Activated CD4-positive, alpha-beta T cell treated with anti-CD3 and anti-CD28 coated beads for 48 hours (primary cell): Measurements from ENCODE around the gene PRAMEF5.
"Not testable (repeated sequence)": the region's sequence is repeated elsewhere in the genome, so short reads cannot be mapped to it uniquely, and the experiment has no call there.

Source experiments
- DNase-seq: peaks from one replicate; pipeline ENCODE4 v3.0.0-alpha.2; 2020

PRAMEF5 gene

DNA sequence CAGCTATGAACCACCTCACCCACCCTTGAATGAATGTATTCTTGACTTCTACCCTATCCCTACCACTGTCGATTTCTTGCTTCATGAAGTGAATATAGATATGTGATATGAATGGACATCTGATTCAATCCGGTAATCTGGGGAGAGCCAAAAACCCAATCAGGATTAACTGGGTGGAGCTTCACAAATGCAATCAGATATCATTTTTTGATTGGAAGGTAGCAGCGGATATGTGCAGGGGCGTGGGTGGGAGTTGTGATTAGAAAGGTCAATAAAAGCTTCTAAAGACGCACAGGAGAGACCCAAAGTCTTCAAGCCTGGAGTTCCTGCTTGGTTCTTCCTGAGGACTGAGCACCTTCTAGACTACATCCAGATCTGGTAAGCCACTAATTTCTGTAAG, at the start of gene PRAMEF5:
TSS of gene PRAMEF5 (plus strand) at position 301 of the 400 bp plus-strand sequence. CDS start 5,071 bp downstream, outside the sequence.
- not testable (repeated sequence) for DNase-seq

DNA sequence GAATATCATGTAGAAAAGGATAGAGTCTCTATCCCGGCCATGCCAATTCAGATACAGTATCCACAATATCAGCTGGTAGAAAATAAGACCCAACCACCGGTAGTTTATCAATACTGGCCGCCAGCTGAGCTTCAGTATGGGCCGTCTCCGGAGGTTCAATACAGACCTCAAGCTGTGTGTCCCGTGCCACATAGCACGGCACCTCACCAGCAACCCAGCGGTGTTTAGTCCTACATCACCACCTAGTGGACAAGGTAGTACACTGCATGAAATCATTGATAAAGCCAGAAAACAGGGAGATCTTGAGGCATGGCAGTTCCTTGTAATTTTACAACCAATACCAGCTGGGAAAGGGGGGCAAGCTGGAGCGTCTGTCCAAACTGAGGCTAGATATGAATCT, 45.3 kb upstream of the PRAMEF5 start:
- DNase-seq: not testable (repeated sequence)

DNA sequence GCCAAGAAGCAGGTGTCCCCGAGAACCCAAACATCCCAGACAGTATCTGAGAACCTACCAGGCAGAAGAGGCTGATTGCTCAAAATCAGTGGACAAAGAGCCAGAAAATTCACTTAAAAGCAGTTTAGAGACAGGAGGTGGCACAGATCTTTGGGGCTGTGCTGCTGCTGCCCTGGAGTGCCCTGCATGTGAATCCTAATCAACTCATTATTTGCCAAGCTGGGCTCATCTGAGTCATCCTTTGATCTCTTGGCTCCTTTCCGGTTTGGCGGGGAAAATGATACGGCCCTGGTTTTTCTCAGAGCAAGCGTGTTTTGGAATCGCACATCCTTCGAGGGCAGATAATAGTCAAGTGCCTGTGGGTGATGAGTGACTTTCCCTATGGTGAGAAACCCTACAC, 37.4 kb upstream of the PRAMEF5 start:
- not testable (repeated sequence) for DNase-seq

DNA sequence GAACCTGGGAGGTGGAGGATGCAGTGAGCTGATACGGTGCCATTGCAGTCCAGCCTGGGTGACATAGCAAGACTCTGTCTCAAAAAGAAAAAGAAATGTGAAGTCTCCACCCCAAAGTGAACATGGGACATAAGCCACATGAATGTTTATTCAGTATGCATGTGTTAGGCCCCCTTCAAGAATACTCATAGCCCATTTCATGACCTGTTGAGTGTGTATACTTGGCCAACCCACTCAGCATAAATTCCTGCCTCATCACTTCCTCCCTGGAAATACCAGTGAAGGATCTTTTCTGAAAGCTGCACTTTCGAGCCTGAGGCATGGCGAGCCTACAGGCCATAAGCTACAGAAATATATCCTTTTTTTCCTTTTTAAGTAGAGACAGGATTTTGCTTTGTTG, 34.8 kb upstream of the PRAMEF5 start:
- DNase-seq: not testable (repeated sequence)

DNA sequence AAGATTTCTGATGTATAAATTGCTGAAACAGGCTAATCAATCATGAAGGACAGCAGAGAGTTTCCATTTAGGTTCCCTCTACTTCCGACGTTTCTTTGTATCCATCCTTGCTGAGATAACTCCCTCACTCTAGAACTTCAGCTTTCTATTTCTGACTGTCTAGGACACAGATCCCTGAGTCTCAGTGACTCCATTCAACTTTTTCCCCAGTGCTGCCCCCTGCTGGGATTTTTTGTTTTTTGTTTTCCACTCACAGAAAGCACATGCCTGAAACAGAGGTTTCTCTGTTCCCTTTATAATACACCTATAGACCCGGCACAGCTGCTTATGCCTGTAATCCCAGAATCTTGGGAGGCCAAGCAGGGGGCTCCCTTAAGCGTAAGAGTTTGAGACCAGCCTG, 31.2 kb upstream of the PRAMEF5 start:
- DNase-seq: not testable (repeated sequence)

DNA sequence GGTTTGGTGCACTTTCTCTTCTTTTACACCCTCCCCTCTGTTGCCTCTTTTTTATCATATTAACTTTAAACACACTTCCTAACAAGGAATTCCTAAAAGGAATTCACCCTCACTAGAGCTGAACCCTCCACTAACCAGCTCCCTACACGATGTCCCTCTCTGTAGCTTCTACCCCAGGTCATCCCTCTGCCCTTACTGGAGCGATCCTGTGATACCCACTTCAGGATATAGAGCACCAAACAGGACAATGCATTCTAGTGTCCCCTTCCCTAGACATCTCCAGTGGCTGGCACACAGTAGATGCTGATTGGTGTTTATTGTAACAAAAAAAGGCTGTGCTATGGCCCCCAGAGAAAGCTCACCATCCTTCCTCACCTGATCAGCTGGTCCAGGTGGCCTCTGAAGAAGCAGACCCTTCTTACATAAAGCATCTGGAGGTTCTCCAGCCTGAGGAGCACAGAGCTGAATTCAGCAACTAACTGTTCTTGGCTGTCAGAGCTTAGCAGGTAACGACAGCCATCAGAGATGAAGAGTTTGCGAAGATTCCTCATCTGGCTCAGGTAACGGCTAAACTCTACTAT, 29.4 kb upstream of the PRAMEF5 start:
- DNase-seq: no peak

DNA sequence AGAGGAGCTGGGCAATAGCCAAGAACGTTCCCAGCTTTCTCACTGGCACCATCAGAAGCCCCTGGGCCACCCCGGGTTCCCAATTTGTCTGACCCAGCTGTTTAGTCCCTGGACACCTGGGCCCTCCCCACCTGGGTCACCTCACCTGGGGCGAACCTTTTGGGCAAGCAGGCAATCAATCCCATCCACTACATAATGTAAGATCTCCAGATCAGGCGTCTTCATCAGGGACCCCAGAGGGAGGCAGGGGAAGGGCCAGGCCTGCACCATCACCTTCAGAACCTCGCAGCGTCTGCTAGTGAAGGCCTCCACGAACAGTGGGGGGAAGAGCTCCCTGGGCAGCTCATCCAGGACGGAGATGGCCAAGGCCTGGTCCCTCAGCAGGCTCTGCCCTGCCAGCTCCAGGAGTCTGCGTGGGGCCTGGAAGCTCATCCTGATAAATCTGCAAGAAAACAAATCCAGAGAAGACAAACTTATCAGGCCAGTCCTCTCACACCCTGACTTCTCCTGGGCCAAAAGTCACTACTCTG, 28.3 kb upstream of the PRAMEF5 start, which contains the start of gene PRAMEF18:
TSS of gene PRAMEF18 (minus strand) at position 480 of the 530 bp plus-strand sequence. CDS start at position 432, 48 bp downstream.
- DNase-seq: not testable (repeated sequence)

DNA sequence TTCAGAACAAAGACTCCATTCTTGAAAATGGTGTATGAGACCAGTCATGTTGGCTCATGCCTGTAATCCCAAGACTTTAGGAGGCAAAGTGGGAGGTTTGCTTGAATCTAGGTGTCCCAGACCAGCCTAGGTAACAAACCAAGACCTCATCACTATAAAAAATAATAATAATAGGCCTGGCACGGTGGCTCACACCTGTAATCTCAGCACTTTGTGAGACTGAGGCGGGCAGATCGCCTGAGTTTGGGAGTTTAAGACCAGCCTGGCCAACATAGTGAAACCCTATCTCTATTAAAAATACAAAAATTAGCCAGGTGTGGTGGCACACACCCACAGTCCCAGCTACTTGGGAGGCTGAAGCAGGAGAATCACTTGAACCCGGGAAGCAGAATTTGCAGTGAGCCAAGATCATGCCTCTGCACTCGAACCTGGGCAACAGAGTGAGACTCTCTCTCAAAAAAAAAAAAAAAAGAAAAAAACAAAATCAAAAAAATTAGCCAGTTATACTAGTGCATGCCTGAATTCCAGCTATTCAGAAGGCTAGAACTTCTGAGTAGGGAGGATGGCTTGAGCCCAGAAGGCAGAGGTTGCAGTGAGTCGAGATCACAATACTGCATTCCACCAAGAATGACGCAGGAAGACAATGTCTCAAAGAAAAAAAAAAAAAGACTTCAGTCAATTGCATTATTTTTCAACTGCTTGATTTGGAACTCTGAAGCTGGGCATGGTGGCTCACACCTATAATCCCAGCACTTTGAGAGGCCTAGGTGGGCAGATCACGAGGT, 26.5 kb upstream of the PRAMEF5 start:
- DNase-seq: not testable (repeated sequence)

DNA sequence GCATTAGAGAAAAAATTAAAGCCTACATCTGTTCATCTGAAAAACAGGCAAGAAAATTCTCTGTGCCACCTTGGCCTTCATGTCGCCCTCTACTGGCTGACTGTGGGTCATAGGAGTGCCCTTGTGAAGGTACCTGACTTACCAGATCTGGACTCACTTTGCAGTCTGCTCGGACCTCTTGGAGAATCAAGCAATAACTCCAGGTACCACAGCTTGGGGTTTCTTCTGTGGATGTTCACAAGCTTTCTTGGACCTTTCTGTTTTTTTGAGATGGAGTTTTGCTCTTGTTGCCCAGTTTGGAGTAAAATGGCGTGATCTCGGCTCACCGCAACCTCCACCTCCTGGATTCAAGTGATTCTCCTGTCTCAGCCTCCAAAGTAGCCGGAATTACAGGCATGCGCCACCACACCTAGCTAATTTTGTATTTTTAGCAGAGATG, 25.6 kb upstream of the PRAMEF5 start:
- DNase-seq: peak; percentile 69

DNA sequence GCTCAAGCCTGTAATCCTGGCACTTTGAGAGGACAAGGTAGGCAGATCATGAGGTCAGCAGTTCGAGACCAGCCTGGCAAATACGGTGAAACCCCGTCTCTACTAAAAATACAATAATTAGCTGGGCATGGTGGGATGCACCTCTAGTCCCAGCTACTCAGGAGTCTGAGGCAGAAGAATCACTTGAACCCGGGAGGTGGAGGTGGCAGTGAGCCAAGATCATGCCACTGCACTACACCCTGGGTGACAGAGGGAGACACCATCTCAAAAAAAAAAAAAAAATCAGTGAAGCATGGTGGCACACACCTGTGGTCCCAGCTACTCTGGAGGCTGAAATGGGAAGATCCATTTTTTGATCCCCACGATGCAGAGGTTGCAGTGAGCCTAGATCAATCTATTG, 23.9 kb upstream of the PRAMEF5 start:
- not testable (repeated sequence) for DNase-seq

DNA sequence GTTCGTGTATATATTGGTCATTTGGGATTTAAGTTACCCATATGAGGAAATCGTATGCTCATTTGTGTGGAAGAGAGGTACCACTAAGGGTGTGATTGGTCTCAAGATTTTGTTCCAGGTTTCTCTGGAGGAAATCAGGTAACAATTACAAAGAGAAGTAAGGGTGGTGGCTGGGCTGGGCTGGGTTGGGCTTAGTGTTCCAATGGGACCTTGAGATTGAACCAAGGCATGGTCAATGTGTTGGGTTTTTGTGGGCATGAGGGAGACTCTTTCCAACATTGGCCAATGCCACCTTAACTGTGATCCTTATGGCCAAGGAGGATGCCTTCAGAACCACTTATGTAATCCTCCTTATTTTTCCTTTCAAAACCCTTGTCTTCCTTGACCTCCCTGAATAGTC, 23.4 kb upstream of the PRAMEF5 start:
- DNase-seq: not testable (repeated sequence)

DNA sequence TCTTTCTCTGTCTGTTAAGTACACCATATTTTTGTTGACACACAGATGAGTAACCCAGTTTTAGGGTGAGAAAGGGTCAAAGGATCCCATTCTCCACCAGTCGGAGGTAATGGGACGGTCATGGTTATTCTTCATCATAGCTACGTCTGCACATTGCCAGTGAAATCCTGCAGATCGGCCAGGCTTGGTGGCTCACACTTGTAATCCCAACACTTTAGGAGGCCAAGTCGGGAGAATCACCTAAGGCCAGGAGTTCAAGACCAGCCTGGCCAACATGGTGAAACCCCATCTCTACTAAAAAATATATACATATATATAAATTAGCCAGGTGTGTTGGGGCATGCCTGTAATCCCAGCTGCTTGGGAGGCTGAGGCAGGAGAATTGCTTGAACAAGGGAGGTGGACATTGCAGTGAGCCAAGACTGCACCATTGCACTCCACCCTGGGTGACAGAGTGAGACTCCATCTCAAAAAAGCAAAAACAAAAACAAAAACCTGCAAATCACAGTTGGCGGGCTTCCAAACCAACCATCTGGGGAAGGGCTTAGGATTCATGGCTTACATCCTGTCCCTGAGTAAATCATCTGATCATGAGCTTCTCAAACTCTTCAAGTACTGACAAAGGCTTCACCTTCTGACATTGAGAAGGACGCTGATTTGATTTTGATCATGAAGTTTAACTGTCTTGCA, 22.8 kb upstream of the PRAMEF5 start:
- not testable (repeated sequence) for DNase-seq

DNA sequence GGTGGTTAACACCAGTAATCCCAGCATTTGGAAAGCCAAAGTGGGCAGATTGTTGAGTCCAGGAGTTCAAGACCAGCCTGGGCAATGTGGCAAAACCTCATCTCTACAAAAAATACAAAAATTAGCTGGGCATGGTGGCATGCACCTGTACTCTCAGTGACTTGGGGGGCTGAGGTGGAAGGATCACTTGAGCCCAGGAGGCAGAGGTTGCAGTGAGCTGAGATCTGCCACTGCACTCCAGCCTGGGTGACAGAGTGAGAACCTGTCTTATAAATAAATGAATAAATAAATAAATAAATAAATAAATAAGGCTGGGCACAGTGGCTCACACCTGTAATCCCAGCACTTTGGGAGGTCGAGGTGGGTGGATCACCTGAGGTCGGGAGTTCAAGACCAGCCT, 21.9 kb upstream of the PRAMEF5 start:
- not testable (repeated sequence) for DNase-seq

DNA sequence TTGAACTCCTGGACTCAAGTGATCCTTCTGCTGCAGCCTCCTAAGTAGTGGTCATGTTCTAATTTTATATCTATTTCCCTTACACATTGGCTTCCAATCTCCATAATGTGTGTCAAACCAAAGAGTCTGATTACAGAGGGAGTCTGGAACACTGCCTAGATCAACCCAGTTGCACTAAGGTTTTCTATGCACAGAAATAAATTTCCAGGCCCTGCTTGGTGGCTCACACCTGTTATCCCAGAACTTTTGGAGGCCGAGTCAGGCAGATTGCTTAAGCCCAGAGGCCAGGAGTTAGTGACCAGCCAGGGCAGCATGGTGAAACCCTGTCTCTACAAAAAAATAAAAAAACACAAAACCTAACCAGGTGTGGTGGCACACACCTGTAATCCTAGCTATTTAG, 19.9 kb upstream of the PRAMEF5 start:
- DNase-seq: not testable (repeated sequence)

DNA sequence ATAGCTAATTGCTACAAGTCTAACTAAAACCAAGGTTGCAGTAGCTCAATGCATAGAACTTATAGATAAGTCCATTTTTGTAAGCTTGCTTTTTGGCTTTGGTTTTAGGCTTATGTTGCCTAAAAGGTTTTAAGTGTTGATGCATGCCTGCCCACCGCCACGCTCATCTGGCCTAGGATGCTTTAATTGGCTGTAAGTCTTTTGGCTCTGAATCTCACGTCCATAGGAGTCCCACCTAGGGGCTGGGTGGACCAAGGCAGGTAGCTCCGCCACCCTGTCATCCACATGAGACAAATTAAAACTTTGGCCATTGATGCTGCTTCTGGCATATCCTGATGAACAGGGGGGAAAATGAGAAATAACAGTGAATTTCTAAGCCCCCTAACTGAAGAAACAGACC, 16.4 kb upstream of the PRAMEF5 start:
- not testable (repeated sequence) for DNase-seq

DNA sequence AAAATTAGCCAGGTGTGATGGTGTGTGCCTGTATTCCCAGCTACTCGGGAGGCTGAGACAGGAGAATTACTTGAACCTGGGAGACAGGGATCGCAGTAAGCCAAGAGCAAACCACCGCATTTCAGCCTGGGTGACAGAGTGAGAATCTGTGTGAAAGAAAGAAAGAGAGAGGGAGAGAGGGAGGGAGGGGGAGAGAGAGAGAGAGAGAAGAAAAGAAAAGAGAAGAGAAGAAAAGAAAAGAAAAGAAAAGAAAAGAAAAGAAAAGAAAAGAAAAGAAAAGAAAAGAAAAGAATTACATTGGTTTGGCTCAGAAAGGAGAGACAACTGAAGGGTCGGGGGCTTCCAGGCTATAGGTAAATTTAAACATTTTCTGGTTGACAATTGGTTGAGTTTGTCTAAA, 14.4 kb upstream of the PRAMEF5 start:
- DNase-seq: not testable (repeated sequence)

DNA sequence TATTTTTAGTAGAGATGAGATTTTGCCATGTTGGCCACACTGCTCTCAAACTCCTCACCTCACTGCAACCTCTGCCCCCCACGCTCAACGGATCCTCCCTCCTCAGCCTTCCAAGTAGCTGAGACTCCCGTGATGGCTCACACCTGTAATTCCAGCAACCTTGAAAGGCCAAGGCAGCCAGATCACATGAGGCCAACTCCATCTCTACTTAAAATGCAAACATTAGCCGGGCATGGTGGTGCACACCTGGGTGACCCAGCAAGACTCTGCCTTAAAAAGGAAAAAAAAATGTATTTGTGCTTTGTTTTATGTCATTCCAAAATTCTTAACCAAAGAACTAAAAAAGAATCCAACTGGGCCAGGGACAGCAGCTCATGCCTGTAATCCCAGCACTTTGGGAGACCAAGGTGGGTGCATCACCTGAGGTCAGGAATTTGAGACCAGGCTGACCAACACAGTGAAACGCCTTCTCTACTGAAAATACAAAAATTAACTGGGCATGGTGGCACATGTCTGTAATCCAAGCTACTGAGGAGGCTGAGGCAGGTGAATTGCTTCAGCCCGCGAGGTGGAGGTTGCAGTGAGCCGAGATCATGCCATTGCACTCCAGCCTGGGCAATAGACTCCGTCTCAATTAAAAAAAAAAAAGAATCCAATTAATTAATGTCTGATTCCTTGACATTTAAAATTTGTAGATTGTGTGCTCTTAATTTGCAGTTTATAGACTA, 10.3 kb upstream of the PRAMEF5 start:
- DNase-seq: not testable (repeated sequence)

DNA sequence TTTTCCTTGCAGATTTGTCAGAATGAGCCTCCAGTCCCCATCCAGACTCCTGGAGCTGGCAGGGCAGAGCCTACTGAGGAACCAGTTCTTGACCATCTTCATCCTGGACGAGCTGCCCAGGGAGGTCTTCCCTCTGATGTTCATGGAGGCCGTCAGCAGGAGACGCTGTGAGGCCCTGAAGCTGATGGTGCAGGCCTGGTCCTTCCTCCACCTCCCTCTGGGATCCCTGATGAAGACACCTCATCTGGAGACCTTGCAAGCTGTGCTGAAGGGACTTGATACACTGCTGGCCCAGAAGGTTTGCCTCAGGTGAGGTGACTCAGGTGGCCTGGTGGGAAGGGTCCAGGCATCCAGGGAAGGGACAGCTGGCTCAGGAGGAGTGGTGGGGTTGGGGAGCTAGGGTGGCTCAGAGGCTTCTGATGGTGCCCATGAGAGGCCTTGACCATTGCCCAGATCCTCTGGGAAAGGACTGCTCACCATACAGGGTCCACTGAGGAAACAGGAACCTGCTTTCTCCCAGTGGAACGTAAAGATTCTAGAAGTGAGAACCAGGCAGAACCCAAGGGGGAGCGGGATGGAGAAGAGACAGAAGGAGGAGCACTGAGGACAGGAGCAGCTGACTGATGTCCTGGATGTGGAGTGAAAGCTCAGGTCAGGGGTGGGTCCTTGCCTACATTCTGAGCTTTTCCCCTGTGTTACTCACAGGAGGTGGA, 8.0 kb upstream of the PRAMEF5 start:
- DNase-seq: not testable (repeated sequence)

DNA sequence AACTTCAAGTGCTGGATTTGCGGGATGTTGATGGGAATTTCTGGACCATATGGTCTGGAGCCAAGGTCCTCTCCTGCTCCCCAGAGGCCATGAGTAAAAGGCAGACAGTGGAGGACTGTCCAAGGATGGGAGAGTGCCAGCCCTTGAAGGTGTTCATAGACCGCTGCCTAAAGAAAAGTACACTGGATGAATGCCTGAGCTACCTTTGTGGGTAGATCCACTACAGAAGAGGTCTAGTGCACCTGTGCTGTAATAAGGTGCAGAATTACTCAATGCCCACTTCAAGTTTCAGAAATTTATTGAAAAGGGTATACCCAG, 7.5 kb upstream of the PRAMEF5 start:
- not testable (repeated sequence) for DNase-seq

DNA sequence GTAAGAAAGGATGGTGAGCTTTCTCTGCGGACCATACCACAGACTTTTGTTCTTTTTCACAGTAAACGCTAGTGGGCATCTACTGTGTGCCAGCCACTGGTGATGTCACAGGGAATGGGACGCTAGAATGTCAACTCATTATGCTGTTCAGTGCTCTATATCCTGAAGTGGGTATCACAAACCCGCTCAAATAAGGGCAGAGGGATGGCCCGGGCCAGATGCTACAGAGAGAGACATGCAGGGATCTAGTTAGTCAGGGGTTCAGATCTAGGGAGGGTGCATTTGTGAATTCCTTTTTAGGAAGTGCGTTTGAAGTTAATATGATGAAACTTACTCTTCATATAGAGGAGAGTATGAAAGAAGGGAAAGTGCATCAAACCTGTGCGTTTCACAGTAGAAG, 6.9 kb upstream of the PRAMEF5 start:
- not testable (repeated sequence) for DNase-seq

DNA sequence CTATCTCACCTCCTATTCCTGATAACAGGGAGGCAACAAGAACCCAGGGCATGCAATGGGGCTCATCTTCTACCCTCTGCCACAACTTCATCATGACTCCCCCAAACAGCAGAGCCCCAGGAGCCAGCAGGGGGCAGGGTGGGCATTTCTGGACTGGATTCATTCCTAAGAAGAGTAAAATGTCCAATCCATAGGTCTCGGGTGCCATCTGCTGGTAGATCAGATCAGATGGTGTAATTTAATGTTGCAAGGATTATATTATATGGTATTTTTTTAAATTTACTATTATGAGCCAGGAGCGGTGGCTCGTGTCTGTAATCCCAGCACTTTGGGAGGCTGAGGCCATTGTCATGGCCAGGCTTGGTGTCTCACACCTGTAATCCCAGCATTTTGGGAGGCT, 11.1 kb downstream of the PRAMEF5 start:
- not testable (repeated sequence) for DNase-seq

DNA sequence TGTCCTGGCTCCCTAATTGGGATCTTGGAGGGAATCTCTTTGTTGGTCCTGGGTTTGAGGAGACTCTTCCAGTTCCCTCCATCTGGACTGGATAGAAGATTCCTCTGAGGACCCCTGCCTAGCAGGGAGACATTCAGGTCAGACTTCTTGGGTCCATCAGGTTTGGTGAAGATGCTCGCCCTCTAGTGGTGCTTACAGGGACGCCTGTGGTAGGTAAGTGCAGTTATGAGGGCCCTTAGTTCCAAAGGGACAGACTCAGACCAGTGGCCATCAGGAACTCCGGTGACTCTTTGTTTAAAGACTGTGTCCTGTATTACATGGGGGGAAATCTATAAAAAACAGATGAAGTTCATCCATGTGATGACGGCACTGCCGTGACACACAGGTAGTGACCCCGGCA, 23.0 kb downstream of the PRAMEF5 start:
- DNase-seq: not testable (repeated sequence)
